Activated naive CD4-positive, alpha-beta T cell treated with anti-CD3 and anti-CD28 coated beads, Interleukin-2, amount 10 ng/mL, durations not matched to agents 7 days and 5 days (primary cell): ENCODE data around the gene LRFN5.
A peak's percentile ranks its signal among the peaks of the same experiment; 100 is the strongest.
"Not testable (repeated sequence)": the region's sequence is repeated elsewhere in the genome, so short reads cannot be mapped to it uniquely, and the experiment has no call there.

Source experiments
- CTCF ChIA-PET: fragments of 350-600 bp; sonication (Branson Sonifier 250); formaldehyde crosslinking; loops from one replicate; lab custom pipeline; 2021; ENCODE audit warnings: antibody characterized with exemption; lab: Charles Lee
- DNase-seq: peaks from one replicate; pipeline ENCODE4 v3.0.0-alpha.2; 2020
- H3K27ac Mint-ChIP-seq: one replicate; pipeline ENCODE4 v1.8.0; 2021; ENCODE audit warnings: mild to moderate bottlenecking, moderate library complexity, mixed read lengths
- H3K27me3 Mint-ChIP-seq: one replicate; pipeline ENCODE4 v1.8.0; 2021; ENCODE audit warnings: mild to moderate bottlenecking, mixed read lengths
- H3K36me3 Mint-ChIP-seq: one replicate; pipeline ENCODE4 v1.8.0; 2021; ENCODE audit warnings: mixed read lengths
- H3K4me1 Mint-ChIP-seq: one replicate; pipeline ENCODE4 v1.8.0; 2021; ENCODE audit warnings: mixed read lengths
- H3K4me3 Mint-ChIP-seq: one replicate; pipeline ENCODE4 v1.8.0; 2021; ENCODE audit warnings: mild to moderate bottlenecking, moderate library complexity, mixed read lengths
- H3K9me3 Mint-ChIP-seq: one replicate; pipeline ENCODE4 v1.8.0; 2021; ENCODE audit warnings: mixed read lengths

LRFN5 gene

GRCh38 chr14:41663473-41663850 is 56.8 kb downstream of the LRFN5 start:
- Mint-ChIP-seq H3K9me3 (no peaks in the 10 kb centered on the region), H3K27me3 (no peaks in the 10 kb centered on the region), H3K27ac (no peak overlapping the region), H3K4me3 (no peak overlapping the region), H3K36me3 (no peaks in the 10 kb centered on the region), H3K4me1 (no peaks in the 10 kb centered on the region)
- no peak for DNase-seq
- CTCF ChIA-PET = no interaction called here

GRCh38 chr14:41666301-41666700 is 59.6 kb downstream of the LRFN5 start:
- no peaks in the 10 kb centered on the region for H3K36me3 Mint-ChIP-seq
- no peaks in the 10 kb centered on the region for H3K4me1 Mint-ChIP-seq
- no peaks in the 10 kb centered on the region for H3K9me3 Mint-ChIP-seq
- no peak overlapping the region for H3K4me3 Mint-ChIP-seq
- no peak overlapping the region for H3K27ac Mint-ChIP-seq
- no peak for DNase-seq
- CTCF ChIA-PET = no interaction called here
- no peaks in the 10 kb centered on the region for H3K27me3 Mint-ChIP-seq

- no peak overlapping the region for H3K27ac Mint-ChIP-seq
- CTCF ChIA-PET = no interaction called here
- H3K27me3 Mint-ChIP-seq = no peaks in the 10 kb centered on the region
These were observed 61.7 kb downstream of the LRFN5 start for GRCh38 chr14:41668356-41668755.

GRCh38 chr14:41673601-41674000 is 66.9 kb downstream of the LRFN5 start:
- H3K4me3 Mint-ChIP-seq, H3K36me3 Mint-ChIP-seq, H3K4me1 Mint-ChIP-seq, H3K27ac Mint-ChIP-seq, H3K9me3 Mint-ChIP-seq, H3K27me3 Mint-ChIP-seq, CTCF ChIA-PET, DNase-seq: not testable (repeated sequence)

More at GRCh38 chr14:41668356-41668755, 61.7 kb downstream of the LRFN5 start:
- no peaks in the 10 kb centered on the region for H3K36me3 Mint-ChIP-seq
- no peaks in the 10 kb centered on the region for H3K9me3 Mint-ChIP-seq
- H3K4me3 Mint-ChIP-seq = no peak overlapping the region
- no peak for DNase-seq
- no peaks in the 10 kb centered on the region for H3K4me1 Mint-ChIP-seq

- DNase-seq, H3K36me3 Mint-ChIP-seq, H3K27me3 Mint-ChIP-seq, H3K27ac Mint-ChIP-seq, H3K9me3 Mint-ChIP-seq, H3K4me3 Mint-ChIP-seq, CTCF ChIA-PET, H3K4me1 Mint-ChIP-seq: not testable (repeated sequence)
These were observed 67.9 kb downstream of the LRFN5 start for GRCh38 chr14:41674511-41674971.

GRCh38 chr14:41699486-41699885 is 92.8 kb downstream of the LRFN5 start:
- CTCF ChIA-PET = no interaction called here
- no peaks in the 10 kb centered on the region for H3K9me3 Mint-ChIP-seq
- H3K4me3 Mint-ChIP-seq = no peak overlapping the region
- no peaks in the 10 kb centered on the region for H3K4me1 Mint-ChIP-seq
- no peak overlapping the region for H3K27ac Mint-ChIP-seq
- H3K27me3 Mint-ChIP-seq = no peaks in the 10 kb centered on the region
- DNase-seq = no peak
- no peaks in the 10 kb centered on the region for H3K36me3 Mint-ChIP-seq

- no peak for DNase-seq
- CTCF ChIA-PET = no interaction called here
- no peaks in the 10 kb centered on the region for H3K9me3 Mint-ChIP-seq
- no peak overlapping the region for H3K4me3 Mint-ChIP-seq
- no peak overlapping the region for H3K27ac Mint-ChIP-seq
- peaks cover 7% of the 10 kb centered on the region for H3K4me1 Mint-ChIP-seq
- no peaks in the 10 kb centered on the region for H3K36me3 Mint-ChIP-seq
- H3K27me3 Mint-ChIP-seq = peaks cover 4% of the 10 kb centered on the region
These were observed 111.9 kb downstream of the LRFN5 start for GRCh38 chr14:41718477-41719166.

GRCh38 chr14:41739203-41739602 is 132.5 kb downstream of the LRFN5 start:
- H3K4me3 Mint-ChIP-seq = no peak overlapping the region
- H3K36me3 Mint-ChIP-seq = no peaks in the 10 kb centered on the region
- H3K4me1 Mint-ChIP-seq = peaks cover 2% of the 10 kb centered on the region
- H3K27me3 Mint-ChIP-seq = no peaks in the 10 kb centered on the region
- H3K27ac Mint-ChIP-seq = no peak overlapping the region
- CTCF ChIA-PET = no interaction called here
- DNase-seq = no peak
- H3K9me3 Mint-ChIP-seq = peaks cover 8% of the 10 kb centered on the region

GRCh38 chr14:41743140-41743539 is 136.5 kb downstream of the LRFN5 start:
- Mint-ChIP-seq H3K36me3 (no peaks in the 10 kb centered on the region), H3K4me3 (no peak overlapping the region), H3K27ac (no peak overlapping the region), H3K27me3 (no peaks in the 10 kb centered on the region), H3K9me3 (no peaks in the 10 kb centered on the region), H3K4me1 (peaks cover 2% of the 10 kb centered on the region)
- CTCF ChIA-PET = no interaction called here
- DNase-seq = no peak

GRCh38 chr14:41749429-41749828 is 142.8 kb downstream of the LRFN5 start:
- H3K27me3 Mint-ChIP-seq = no peaks in the 10 kb centered on the region
- H3K36me3 Mint-ChIP-seq = no peaks in the 10 kb centered on the region
- H3K4me3 Mint-ChIP-seq = peak overlapping the region; percentile 18
- CTCF ChIA-PET = no interaction called here
- H3K4me1 Mint-ChIP-seq = peaks cover 9% of the 10 kb centered on the region
- peaks cover 4% of the 10 kb centered on the region for H3K9me3 Mint-ChIP-seq
- peak overlapping the region; percentile 60 for H3K27ac Mint-ChIP-seq
- no peak for DNase-seq

GRCh38 chr14:41750575-41750974 is 143.9 kb downstream of the LRFN5 start:
- H3K36me3 Mint-ChIP-seq, H3K9me3 Mint-ChIP-seq, H3K4me3 Mint-ChIP-seq, H3K27me3 Mint-ChIP-seq, H3K27ac Mint-ChIP-seq, CTCF ChIA-PET, DNase-seq, H3K4me1 Mint-ChIP-seq: not testable (repeated sequence)

- no peaks in the 10 kb centered on the region for H3K4me1 Mint-ChIP-seq
- no peaks in the 10 kb centered on the region for H3K36me3 Mint-ChIP-seq
- H3K27ac Mint-ChIP-seq = no peak overlapping the region
These were observed 151.5 kb downstream of the LRFN5 start for GRCh38 chr14:41758011-41758665.

GRCh38 chr14:41761204-41761603 is 154.5 kb downstream of the LRFN5 start:
- Mint-ChIP-seq H3K36me3 (no peaks in the 10 kb centered on the region), H3K27ac (no peak overlapping the region), H3K4me3 (no peak overlapping the region), H3K9me3 (no peaks in the 10 kb centered on the region), H3K4me1 (no peaks in the 10 kb centered on the region), H3K27me3 (no peaks in the 10 kb centered on the region)
- CTCF ChIA-PET = interaction anchor here (0.7 kb wide), 1 partner anchor 399 kb away, joined by 3 read pairs; no protein-coding TSS in a partner anchor
- DNase-seq = no peak

More at GRCh38 chr14:41758011-41758665, 151.5 kb downstream of the LRFN5 start:
- no peaks in the 10 kb centered on the region for H3K27me3 Mint-ChIP-seq
- DNase-seq = no peak
- H3K9me3 Mint-ChIP-seq = peaks cover 1% of the 10 kb centered on the region
- CTCF ChIA-PET = no interaction called here
- no peak overlapping the region for H3K4me3 Mint-ChIP-seq

- H3K4me1 Mint-ChIP-seq = no peaks in the 10 kb centered on the region
- no peaks in the 10 kb centered on the region for H3K9me3 Mint-ChIP-seq
- DNase-seq = no peak
- no peaks in the 10 kb centered on the region for H3K27me3 Mint-ChIP-seq
- no peak overlapping the region for H3K4me3 Mint-ChIP-seq
- H3K27ac Mint-ChIP-seq = no peak overlapping the region
- no peaks in the 10 kb centered on the region for H3K36me3 Mint-ChIP-seq
- CTCF ChIA-PET = no interaction called here
These were observed 160.1 kb downstream of the LRFN5 start for GRCh38 chr14:41766772-41767171.
